ENCODE results near the gene MICU2. TPM values are rescaled to one million over a fixed set of nuclear protein-coding genes. Genes with fewer than 3 reads are reported as not detected.

Gene MICU2
- total RNA-seq, 2 donors from 2014 or later: 21.5 to 47.2 TPM

DNA sequence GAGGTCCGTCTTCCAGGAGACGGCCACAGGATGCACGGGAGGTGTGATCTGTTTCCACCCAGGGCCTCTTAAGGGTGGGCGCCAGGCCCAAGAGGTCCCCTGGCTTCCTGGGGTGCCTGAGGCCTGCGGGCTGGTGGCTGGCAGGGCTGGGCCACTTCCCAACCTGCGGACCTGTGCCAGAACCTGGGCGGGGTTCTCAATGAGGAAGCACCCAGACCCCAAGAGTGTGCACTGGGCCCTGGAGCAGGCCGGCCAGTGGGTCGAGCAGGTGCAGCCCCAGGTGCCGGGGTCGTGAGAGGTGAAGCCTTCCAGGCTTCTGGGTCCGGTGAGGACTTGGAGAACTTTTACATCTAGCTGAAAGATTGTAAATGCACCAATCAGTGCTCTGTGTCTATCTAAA is 6.7 kb upstream of the MICU2 start:
- H3K27ac ChIP-seq: no peak overlapping the region
- no peaks in the 10 kb centered on the region for H3K36me3 ChIP-seq
- TF ChIP-seq, protein P1, sequence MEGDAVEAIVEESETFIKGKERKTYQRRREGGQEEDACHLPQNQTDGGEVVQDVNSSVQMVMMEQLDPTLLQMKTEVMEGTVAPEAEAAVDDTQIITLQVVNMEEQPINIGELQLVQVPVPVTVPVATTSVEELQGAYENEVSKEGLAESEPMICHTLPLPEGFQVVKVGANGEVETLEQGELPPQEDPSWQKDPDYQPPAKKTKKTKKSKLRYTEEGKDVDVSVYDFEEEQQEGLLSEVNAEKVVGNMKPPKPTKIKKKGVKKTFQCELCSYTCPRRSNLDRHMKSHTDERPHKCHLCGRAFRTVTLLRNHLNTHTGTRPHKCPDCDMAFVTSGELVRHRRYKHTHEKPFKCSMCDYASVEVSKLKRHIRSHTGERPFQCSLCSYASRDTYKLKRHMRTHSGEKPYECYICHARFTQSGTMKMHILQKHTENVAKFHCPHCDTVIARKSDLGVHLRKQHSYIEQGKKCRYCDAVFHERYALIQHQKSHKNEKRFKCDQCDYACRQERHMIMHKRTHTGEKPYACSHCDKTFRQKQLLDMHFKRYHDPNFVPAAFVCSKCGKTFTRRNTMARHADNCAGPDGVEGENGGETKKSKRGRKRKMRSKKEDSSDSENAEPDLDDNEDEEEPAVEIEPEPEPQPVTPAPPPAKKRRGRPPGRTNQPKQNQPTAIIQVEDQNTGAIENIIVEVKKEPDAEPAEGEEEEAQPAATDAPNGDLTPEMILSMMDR (IDR thresholded peaks at IDR 0.05): no peak
- H3K27me3 ChIP-seq (replicated peaks; ENCODE audit: insufficient read depth): no peaks in the 10 kb centered on the region
- H3K9me3 ChIP-seq: no peaks in the 10 kb centered on the region
- H3K4me3 ChIP-seq: no peak overlapping the region
- no peaks in the 10 kb centered on the region for H3K4me1 ChIP-seq (ENCODE audit: control insufficient read depth in 1 of 2, low read depth in 2 of 2)
- no peak for ATAC-seq (ENCODE audit: insufficient number of reproducible peaks, low FRiP score, low read depth)
- no peak for DNase-seq (ENCODE audit: low spot score)

DNA sequence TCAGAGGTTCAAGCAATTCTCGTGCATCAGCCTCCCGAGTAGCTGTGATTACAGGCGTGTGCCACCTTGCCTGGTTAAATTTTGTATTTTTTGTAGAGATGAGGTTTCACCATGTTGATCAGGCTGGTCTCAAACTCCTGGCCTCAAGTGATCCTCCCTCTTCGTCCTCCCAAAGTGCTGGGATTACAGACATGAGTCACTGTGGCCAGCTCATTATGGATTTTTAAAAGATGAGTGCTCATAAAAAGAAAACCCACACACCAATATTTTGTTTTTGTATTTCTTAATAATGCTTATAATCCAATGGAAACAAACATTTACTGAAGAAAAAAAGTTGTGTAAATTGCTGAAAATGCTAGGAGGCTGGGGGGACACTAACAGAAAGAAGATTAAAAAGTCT is 5.0 kb upstream of the MICU2 start:
- Histone ChIP-seq H3K27ac (no peak overlapping the region), H3K4me3 (no peak overlapping the region), H3K36me3 (no peaks in the 10 kb centered on the region), H3K4me1 (ENCODE audit: control insufficient read depth in 1 of 2, low read depth in 2 of 2) (peaks cover 0 to 5% of the 10 kb centered on the region in 2 donors), H3K27me3 (replicated peaks; ENCODE audit: insufficient read depth) (no peaks in the 10 kb centered on the region), H3K9me3 (no peaks in the 10 kb centered on the region)
- ATAC-seq (ENCODE audit: insufficient number of reproducible peaks, low FRiP score, low read depth): no peak
- DNase-seq (ENCODE audit: low spot score): no peak
- TF ChIP-seq, protein P1 (IDR thresholded peaks at IDR 0.05): no peak

DNA sequence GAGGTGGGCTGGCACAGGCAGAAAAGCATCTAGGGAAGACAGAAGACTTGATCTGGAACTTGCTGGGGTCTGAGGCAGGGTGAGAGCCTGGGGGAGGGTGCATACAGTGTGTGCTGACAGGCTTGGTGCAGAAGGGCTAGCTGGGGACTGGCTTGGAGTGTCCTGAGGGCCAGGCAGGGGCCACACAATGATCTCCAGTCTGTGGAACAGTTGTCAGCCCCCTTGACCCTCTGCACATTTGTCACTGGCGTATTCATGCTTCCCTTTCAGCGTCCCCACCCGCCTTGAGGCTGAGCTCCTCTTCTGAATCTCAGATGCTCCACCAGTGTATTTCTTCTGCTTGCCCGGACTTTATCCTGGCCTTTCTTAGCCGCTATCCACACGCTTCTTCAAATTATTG is 2.8 kb upstream of the MICU2 start:
- no peaks in the 10 kb centered on the region for H3K9me3 ChIP-seq
- TF ChIP-seq, protein P1 (IDR thresholded peaks at IDR 0.05): no peak
- ATAC-seq (ENCODE audit: insufficient number of reproducible peaks, low FRiP score, low read depth) (no peak), DNase-seq (ENCODE audit: low spot score) (no peak)
- H3K36me3 ChIP-seq: no peaks in the 10 kb centered on the region
- H3K27me3 ChIP-seq (replicated peaks; ENCODE audit: insufficient read depth): no peaks in the 10 kb centered on the region
- peaks cover 7 to 10% of the 10 kb centered on the region in 2 donors for H3K4me1 ChIP-seq (ENCODE audit: control insufficient read depth in 1 of 2, low read depth in 2 of 2)
- H3K4me3 ChIP-seq: no peak overlapping the region
- no peak overlapping the region for H3K27ac ChIP-seq

DNA sequence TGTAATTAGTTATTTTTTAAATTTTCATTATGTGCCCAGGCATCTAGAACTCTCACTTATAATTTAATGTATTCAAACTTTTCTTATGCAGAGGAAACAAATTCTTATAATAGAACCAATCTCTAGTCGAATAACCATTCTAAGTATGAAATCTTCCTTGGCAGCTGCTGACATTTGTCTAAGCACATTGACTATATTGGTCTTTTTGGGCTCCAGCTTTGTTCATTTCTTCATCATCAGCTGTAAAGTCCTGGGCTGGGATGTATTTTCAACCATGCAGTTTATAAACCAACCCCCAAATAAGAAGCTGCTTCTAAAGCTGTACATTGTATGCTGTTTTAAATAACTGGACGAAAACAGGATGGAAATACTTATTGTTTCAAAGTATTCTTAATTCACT is 2.3 kb upstream of the MICU2 start:
- Histone ChIP-seq H3K9me3 (no peaks in the 10 kb centered on the region), H3K36me3 (no peaks in the 10 kb centered on the region), H3K27ac (no peak overlapping the region), H3K27me3 (replicated peaks; ENCODE audit: insufficient read depth) (no peaks in the 10 kb centered on the region), H3K4me3 (no peak overlapping the region), H3K4me1 (ENCODE audit: control insufficient read depth in 1 of 2, low read depth in 2 of 2) (peaks cover 7 to 10% of the 10 kb centered on the region in 2 donors)
- ATAC-seq (ENCODE audit: insufficient number of reproducible peaks, low FRiP score, low read depth): no peak
- no peak for DNase-seq (ENCODE audit: low spot score)
- TF ChIP-seq, protein P1 (IDR thresholded peaks at IDR 0.05): no peak

DNA sequence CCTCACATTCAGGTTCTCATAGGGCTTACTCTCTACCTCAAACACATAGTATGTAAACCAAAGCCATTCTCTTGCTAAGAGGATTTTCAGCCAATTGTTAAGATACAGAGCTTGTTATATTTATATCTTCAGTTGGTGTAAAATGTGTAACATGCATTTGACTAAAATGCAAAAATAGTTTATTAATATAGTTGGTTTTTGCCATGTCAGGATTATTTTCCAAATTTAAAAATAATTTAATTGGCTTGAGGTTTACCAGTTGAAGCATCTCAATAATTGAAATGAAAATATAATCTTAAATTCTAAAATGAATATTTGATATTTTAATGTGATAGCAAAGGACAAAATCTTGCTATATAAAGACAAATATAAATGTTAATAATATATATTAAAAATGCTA is 7.2 kb downstream of the MICU2 start:
- no peaks in the 10 kb centered on the region for H3K9me3 ChIP-seq
- TF ChIP-seq, protein P1 (IDR thresholded peaks at IDR 0.05): no peak
- no peak for ATAC-seq (ENCODE audit: insufficient number of reproducible peaks, low FRiP score, low read depth)

More for the DNA sequence above, 7.2 kb downstream of the MICU2 start:
- no peak overlapping the region for H3K27ac ChIP-seq
- DNase-seq (ENCODE audit: low spot score): no peak
- H3K36me3 ChIP-seq: no peaks in the 10 kb centered on the region
- H3K4me3 ChIP-seq: no peak overlapping the region
- H3K4me1 ChIP-seq (ENCODE audit: control insufficient read depth in 1 of 2, low read depth in 2 of 2): no peaks in the 10 kb centered on the region
- no peaks in the 10 kb centered on the region for H3K27me3 ChIP-seq (replicated peaks; ENCODE audit: insufficient read depth)
